Measurements from ENCODE around the gene MAP7D3.

The MAP7D3 gene

DNA sequence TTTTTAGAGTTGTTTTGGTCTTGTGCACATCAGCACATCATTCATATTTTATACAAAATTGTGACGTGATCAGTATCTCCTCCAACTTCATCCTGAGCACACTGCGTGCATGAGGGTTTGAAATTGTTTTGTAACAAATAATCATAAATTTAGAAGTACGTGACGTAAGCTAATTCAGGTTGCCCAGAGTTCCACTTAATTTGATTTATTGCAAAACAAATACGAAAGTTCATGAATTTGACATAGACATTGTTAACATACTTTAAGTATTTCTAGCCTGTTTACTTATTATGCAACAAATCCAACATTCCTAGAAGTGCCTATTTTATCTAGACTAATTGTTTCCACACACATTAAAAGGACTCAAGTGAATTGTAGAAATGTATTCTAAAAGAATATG lies 48.3 kb downstream of the MAP7D3 start (continued):
- TF ChIP-seq PATZ1 (tag by site-specific recombination; IDR thresholded peaks at IDR 0.05) (no peak), OVOL3 (tag by site-specific recombination; IDR thresholded peaks at IDR 0.05) (peak; percentile 21; the same call in 1 of the 2 replicates), ZNF76 (tag by site-specific recombination; IDR thresholded peaks at IDR 0.05; ENCODE audit: borderline replicate concordance, low read depth) (no peak), ZNF138 (tag by site-specific recombination; IDR thresholded peaks at IDR 0.05; ENCODE audit: borderline replicate concordance) (no peak), ZNF654 (tag by site-specific recombination; IDR thresholded peaks at IDR 0.05; ENCODE audit: low read depth) (no peak; the same call in 1 of the 2 replicates), ZNF501 (tag by site-specific recombination; IDR thresholded peaks at IDR 0.05) (no peak), ZNF362 (tag by site-specific recombination; IDR thresholded peaks at IDR 0.05) (no peak), BCL11A (tag by site-specific recombination; IDR thresholded peaks at IDR 0.05; ENCODE audit: low read depth) (peak; percentile 90), GFI1B (tag by site-specific recombination; IDR thresholded peaks at IDR 0.05) (no peak), ZNF664 (tag by site-specific recombination; IDR thresholded peaks at IDR 0.05) (no peak), ZNF239 (tag by site-specific recombination; IDR thresholded peaks at IDR 0.05) (no peak), GLIS1 (tag by site-specific recombination; IDR thresholded peaks at IDR 0.05) (peak; percentile 14; the same call in 1 of the 2 replicates), ZNF394 (tag by site-specific recombination; IDR thresholded peaks at IDR 0.05; ENCODE audit: borderline replicate concordance) (no peak), ZNF510 (tag by site-specific recombination; IDR thresholded peaks at IDR 0.05; ENCODE audit: insufficient replicate concordance) (no peak), REPIN1 (tag by site-specific recombination; IDR thresholded peaks at IDR 0.05; ENCODE audit: low read depth) (no peak), ZNF18 (tag by site-specific recombination; IDR thresholded peaks at IDR 0.05) (no peak), ZFP69B (tag by site-specific recombination; IDR thresholded peaks at IDR 0.05) (no peak; the same call in 1 of the 2 replicates), SALL2 (tag by site-specific recombination; IDR thresholded peaks at IDR 0.05; ENCODE audit: borderline replicate concordance) (no peak), GLI4 (tag by site-specific recombination; IDR thresholded peaks at IDR 0.05) (no peak), YY1 (tag by site-specific recombination; IDR thresholded peaks at IDR 0.05) (no peak), WT1 (tag by site-specific recombination; IDR thresholded peaks at IDR 0.05) (peak; percentile 64), BCL11B (tag by site-specific recombination; IDR thresholded peaks at IDR 0.05; ENCODE audit: low read depth) (no peak), SP3 (tag by site-specific recombination; IDR thresholded peaks at IDR 0.05) (no peak), ZBTB1 (tag by site-specific recombination; IDR thresholded peaks at IDR 0.05) (0 out of 2 replicates have a peak, but pooled peaks have one; percentile 42), ZNF677 (tag by site-specific recombination; IDR thresholded peaks at IDR 0.05) (no peak), ZFP41 (tag by site-specific recombination; IDR thresholded peaks at IDR 0.05; ENCODE audit: borderline replicate concordance) (no peak), ZNF311 (tag by site-specific recombination; IDR thresholded peaks at IDR 0.05; ENCODE audit: borderline replicate concordance) (no peak), ZNF121 (tag by site-specific recombination; IDR thresholded peaks at IDR 0.05) (no peak)
- TF ChIP-seq, protein P1, sequence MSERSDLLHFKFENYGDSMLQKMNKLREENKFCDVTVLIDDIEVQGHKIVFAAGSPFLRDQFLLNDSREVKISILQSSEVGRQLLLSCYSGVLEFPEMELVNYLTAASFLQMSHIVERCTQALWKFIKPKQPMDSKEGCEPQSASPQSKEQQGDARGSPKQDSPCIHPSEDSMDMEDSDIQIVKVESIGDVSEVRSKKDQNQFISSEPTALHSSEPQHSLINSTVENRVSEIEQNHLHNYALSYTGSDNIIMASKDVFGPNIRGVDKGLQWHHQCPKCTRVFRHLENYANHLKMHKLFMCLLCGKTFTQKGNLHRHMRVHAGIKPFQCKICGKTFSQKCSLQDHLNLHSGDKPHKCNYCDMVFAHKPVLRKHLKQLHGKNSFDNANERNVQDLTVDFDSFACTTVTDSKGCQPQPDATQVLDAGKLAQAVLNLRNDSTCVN (tag by site-specific recombination; optimal IDR thresholded peaks at IDR 0.05) = no peak
- TF ChIP-seq, protein P2, sequence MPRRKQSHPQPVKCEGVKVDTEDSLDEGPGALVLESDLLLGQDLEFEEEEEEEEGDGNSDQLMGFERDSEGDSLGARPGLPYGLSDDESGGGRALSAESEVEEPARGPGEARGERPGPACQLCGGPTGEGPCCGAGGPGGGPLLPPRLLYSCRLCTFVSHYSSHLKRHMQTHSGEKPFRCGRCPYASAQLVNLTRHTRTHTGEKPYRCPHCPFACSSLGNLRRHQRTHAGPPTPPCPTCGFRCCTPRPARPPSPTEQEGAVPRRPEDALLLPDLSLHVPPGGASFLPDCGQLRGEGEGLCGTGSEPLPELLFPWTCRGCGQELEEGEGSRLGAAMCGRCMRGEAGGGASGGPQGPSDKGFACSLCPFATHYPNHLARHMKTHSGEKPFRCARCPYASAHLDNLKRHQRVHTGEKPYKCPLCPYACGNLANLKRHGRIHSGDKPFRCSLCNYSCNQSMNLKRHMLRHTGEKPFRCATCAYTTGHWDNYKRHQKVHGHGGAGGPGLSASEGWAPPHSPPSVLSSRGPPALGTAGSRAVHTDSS (tag by site-specific recombination; IDR thresholded peaks at IDR 0.05) = no peak
- TF ChIP-seq, protein P3, sequence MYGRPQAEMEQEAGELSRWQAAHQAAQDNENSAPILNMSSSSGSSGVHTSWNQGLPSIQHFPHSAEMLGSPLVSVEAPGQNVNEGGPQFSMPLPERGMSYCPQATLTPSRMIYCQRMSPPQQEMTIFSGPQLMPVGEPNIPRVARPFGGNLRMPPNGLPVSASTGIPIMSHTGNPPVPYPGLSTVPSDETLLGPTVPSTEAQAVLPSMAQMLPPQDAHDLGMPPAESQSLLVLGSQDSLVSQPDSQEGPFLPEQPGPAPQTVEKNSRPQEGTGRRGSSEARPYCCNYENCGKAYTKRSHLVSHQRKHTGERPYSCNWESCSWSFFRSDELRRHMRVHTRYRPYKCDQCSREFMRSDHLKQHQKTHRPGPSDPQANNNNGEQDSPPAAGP (tag by site-specific recombination; IDR thresholded peaks at IDR 0.05) = no peak
- TF ChIP-seq, protein P4, sequence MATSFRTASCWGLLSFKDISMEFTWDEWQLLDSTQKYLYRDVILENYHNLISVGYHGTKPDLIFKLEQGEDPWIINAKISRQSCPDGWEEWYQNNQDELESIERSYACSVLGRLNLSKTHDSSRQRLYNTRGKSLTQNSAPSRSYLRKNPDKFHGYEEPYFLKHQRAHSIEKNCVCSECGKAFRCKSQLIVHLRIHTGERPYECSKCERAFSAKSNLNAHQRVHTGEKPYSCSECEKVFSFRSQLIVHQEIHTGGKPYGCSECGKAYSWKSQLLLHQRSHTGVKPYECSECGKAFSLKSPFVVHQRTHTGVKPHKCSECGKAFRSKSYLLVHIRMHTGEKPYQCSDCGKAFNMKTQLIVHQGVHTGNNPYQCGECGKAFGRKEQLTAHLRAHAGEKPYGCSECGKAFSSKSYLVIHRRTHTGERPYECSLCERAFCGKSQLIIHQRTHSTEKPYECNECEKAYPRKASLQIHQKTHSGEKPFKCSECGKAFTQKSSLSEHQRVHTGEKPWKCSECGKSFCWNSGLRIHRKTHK (tag by site-specific recombination; IDR thresholded peaks at IDR 0.05) = no peak

Measured in HEK293 (cell line).